ENCODE measurements around the gene ST14.
A peak's percentile ranks its signal among the peaks of the same experiment; 100 is the strongest.

The ST14 gene

DNA sequence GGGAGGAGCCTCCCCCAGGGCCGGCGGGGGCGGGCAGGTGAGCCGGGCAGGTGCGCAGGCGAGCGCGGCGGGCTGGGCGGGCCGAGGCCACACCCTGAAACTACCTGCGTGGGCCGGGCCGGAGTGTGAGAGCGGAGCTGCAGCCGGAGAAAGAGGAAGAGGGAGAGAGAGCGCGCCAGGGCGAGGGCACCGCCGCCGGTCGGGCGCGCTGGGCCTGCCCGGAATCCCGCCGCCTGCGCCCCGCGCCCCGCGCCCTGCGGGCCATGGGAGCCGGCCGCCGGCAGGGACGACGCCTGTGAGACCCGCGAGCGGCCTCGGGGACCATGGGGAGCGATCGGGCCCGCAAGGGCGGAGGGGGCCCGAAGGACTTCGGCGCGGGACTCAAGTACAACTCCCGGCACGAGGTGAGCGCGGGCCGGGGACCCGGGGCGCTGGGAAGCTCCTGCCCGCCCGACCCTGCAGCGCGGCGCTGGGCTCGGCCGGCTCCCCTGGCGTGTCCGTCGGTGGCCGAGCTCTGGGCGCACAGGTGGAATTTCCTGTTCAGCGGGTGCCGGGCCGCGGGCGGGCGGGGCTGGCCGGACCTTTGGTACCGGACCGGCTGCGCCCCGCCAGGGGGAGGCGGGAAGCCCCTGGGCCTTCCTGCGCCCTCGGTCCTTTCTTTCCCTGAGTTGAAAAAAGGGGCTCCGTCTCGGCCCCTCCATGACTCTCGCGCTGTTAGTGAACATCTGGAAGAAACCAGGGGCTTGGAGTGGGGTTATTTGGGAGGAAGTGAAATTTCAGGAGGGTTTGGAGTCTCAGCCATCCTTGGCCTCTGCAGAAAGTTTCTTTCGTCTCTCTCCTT is at the start of gene ST14:
Gene ST14, plus strand, starts transcription at position 126 of the 841 bp plus-strand sequence. Its CDS starts 198 bp downstream, at position 324.
- TF ChIP-seq, protein P1, sequence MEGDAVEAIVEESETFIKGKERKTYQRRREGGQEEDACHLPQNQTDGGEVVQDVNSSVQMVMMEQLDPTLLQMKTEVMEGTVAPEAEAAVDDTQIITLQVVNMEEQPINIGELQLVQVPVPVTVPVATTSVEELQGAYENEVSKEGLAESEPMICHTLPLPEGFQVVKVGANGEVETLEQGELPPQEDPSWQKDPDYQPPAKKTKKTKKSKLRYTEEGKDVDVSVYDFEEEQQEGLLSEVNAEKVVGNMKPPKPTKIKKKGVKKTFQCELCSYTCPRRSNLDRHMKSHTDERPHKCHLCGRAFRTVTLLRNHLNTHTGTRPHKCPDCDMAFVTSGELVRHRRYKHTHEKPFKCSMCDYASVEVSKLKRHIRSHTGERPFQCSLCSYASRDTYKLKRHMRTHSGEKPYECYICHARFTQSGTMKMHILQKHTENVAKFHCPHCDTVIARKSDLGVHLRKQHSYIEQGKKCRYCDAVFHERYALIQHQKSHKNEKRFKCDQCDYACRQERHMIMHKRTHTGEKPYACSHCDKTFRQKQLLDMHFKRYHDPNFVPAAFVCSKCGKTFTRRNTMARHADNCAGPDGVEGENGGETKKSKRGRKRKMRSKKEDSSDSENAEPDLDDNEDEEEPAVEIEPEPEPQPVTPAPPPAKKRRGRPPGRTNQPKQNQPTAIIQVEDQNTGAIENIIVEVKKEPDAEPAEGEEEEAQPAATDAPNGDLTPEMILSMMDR (conservative IDR thresholded peaks at IDR 0.05): no peak; the same call in 1 of the 2 replicates
- peak within 1 kb of the TSS; percentile 98 for H3K27ac ChIP-seq

DNA sequence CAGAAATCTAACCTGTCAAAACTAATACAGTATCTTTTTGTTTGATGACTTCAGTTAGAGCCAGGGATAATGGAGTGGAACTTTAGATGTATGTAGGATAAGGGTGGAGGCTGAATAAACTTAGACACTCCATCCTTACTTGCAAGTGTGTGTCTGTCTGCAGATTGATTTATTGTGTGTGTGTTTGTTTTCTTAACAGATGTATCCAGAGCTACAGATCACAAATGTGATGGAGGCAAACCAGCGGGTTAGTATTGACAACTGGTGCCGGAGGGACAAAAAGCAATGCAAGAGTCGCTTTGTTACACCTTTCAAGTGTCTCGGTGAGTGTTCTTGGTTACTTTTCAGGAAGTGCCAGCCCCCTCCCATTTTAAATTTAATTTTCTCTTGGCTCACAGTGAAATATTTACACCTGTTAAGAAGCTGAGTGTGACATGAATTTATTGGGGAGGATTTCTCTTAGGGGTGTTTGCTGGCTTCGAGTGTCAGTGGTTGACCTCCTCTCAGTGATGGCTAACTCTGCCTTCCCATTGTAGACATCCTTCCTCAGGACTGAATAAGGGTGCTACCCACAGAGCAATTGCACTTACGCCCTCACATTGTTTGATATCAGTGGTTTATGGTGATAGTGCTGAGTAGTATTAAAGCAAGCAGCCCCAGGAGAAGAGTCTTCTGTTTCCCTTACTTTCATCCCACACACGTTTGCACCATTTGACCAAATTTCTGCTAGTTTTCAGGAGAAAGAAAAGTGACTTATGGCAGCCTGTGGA is 49.1 kb upstream of the ST14 start:
- no peak overlapping the region for H3K27ac ChIP-seq
- TF ChIP-seq, protein P1 (conservative IDR thresholded peaks at IDR 0.05): no peak

DNA sequence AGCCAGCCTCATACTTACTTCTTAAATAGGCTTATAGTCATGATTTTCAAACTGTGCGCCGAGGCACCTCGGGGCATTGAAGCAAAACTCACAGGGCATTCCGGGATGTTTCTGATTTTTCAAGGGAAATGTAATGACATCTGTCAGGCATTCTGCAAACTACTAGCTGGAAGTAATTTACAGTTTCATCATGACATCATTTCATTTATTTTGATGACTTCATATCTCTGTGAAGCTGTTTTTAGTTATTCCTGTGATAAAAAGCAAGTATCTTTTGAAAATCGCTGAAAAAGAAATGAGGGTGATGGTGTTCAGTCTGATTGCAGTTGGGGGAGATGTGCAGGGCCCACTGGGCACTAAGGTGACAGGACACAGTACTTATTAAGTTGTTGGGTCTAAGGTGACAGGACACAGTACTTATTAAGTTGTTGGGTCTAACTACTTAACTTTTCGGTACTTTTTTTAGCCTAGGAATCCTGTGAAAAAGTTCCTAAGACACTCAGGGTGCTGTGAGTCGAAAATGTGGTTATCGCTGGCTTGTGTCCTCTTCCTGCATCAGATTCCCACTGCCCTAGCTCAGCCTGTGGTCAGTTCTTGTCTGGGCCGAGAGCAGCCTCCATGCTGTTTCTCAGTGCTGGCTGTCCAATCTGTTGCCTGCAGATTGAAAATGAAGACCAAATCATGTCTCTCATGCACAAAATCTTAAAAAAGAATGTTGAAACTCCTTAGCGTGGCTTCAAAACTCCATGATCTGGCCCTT is 47.3 kb upstream of the ST14 start:
- H3K27ac ChIP-seq: no peak overlapping the region
- TF ChIP-seq, protein P1 (conservative IDR thresholded peaks at IDR 0.05): no peak

DNA sequence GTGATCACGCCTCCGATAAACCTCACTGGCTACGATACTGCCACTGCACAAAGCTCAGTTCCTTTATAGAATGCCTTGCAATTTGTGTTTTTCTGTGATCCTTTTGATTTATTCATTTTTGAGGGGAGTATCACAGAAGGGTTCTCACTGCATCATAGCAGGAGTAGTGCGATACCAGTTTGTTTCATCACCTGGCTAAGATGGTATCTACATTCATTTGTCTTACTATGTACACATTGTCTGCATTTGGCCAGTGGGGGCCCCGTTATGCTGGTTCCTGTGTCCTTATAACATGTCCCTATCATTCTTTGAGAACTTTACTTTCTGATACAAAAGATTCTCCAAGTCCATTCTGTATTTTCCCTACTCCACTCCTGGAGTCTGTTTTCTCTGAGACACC is 45.3 kb upstream of the ST14 start:
- TF ChIP-seq, protein P1 (conservative IDR thresholded peaks at IDR 0.05): no peak
- H3K27ac ChIP-seq: peak overlapping the region; percentile 41

DNA sequence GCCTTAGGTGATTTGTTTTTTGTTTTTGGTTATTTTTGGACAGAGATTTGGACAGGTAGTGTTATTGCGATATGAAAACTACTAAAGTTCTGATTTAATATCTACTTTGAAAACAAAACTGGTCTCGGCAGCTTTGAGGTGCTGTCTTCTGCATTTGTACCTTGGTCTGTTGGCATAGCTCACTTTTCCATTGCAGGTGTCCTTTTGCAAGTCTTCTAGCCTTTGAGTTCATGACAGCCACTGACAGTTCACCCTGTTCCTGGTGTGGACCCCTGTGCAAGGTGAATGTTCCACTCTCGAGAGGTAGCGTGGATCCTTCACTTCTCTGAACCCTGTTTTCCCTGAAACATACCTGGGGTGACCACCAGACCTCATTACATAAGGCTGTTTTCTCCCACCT is 44.9 kb upstream of the ST14 start:
- TF ChIP-seq, protein P1 (conservative IDR thresholded peaks at IDR 0.05): no peak
- peak overlapping the region; percentile 41 for H3K27ac ChIP-seq

DNA sequence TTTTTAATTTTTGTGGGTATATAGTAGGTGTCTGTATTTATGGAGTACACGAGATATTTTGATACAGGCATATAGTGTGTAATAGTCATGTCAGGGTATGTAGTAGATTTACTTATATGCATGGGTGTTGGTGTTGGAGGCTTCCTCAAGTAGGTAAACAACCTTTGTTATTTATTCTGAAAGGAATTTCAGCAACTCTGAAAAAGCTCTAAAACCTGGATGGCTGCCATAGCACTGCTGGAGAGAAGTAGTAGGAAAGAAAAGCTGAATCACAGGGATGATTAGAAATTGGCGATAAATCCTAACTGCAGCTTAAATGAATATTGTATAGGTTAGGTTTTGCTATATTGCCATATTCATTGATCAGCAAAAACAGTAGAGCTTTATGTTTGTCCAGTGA is 44.4 kb upstream of the ST14 start:
- peak overlapping the region; percentile 41 for H3K27ac ChIP-seq
- TF ChIP-seq, protein P1 (conservative IDR thresholded peaks at IDR 0.05): no peak

DNA sequence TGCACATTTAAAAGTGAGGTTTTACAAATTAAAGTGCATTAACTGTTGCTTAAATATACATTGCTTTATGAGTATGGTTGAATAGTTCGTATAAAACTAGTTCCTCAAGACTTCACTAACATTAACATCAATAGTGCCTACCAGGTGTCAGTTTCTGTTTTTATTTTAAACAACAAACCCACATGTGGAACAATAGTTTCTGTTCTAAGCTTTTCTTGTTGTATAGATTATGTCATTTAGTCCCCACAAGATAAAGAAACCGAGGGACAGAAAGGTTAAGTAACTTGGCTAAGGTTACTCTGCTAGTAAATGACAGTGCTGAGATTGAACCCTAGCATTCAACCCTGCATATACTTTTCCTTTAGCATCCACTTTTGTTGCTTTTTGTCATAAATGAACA is 41.4 kb upstream of the ST14 start:
- TF ChIP-seq, protein P1 (conservative IDR thresholded peaks at IDR 0.05): no peak
- no peak overlapping the region for H3K27ac ChIP-seq
